GM12892 (cell line): ENCODE data around the gene CYREN.
"Not testable (repeated sequence)": the region's sequence is repeated elsewhere in the genome, so short reads cannot be mapped to it uniquely, and the experiment has no call there.

Experiments used
- DNase-seq: peaks from one replicate; pipeline ENCODE4 v3.0.0; 2011; ENCODE audit not compliant: insufficient read length
- FAIRE-seq: peaks from 2 replicates; lab custom pipeline; 2011; peaks lifted over from hg19 to GRCh38; lab: Jason Lieb, UNC
- POLR2A ChIP-seq: IDR thresholded peaks from 2 replicates; pipeline ENCODE4 v1.6.1; 2011; ENCODE audit warnings: low read depth, low read length, control low read depth
- POLR2AphosphoS5 ChIP-seq: IDR thresholded peaks from 2 replicates; pipeline ENCODE4 v1.6.1; 2011; ENCODE audit warnings: low read depth, low read length, control low read depth
- TAF1 ChIP-seq: IDR thresholded peaks from 2 replicates; pipeline ENCODE4 v1.6.1; 2011; ENCODE audit warnings: low read depth, mild to moderate bottlenecking, control low read depth, low read length, borderline replicate concordance

Gene CYREN

DNA sequence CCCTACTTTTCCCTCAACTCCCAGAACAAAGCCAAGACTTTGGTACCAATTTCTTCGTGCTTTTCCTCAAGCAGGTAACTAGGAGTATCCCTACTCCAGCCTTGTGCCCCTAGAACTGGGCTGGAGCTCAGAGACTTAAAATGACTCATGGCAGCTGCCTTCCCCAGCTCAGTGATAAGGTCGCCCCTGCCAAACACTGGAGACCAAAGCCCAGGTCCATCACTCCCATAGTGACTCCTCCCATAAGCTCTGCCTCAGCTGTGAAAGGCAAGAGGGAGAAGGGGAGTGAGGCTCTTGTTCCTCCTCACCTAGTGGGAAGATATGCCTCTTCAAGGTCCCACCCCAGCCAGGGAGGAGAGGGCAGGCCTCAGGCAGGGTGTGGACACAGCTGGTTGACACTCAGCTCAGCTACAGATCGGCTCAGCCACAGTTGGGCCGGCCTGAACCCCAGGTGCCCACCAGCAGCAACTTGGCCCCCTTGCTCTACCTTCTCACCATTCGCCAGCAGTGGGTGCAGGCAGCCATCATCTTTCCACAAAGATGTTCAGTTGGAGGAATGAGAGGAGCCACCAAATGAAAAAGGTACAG is 13.8 kb upstream of the CYREN start:
- TF ChIP-seq POLR2A (no peak; the same call in 1 of the 2 replicates), TAF1 (no peak), POLR2AphosphoS5 (no peak; the same call in 1 of the 2 replicates)
- FAIRE-seq (no peak), DNase-seq (no peak)

DNA sequence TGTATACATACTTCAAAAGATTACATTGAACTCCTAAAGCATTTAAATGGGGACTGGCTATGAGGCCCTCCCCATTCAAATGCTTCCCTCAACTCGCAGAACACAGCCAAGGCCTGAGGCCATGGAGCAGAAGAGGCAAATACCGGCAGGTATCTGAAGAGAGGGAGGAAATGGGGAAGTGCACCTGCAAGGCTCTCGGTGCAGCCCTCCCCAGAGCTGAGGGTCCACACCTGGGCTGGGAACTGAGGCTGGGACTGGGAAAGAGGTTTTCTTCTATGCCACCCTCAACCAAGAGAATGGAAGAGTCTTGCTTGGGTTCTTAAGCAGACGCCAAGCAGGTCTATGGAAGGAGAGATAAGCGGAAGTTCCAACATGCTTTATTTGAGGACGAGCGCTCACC is 13.0 kb upstream of the CYREN start:
- DNase-seq: no peak
- no peak for TF ChIP-seq POLR2AphosphoS5
- TF ChIP-seq POLR2A: no peak
- TF ChIP-seq TAF1: no peak
- FAIRE-seq: no peak

DNA sequence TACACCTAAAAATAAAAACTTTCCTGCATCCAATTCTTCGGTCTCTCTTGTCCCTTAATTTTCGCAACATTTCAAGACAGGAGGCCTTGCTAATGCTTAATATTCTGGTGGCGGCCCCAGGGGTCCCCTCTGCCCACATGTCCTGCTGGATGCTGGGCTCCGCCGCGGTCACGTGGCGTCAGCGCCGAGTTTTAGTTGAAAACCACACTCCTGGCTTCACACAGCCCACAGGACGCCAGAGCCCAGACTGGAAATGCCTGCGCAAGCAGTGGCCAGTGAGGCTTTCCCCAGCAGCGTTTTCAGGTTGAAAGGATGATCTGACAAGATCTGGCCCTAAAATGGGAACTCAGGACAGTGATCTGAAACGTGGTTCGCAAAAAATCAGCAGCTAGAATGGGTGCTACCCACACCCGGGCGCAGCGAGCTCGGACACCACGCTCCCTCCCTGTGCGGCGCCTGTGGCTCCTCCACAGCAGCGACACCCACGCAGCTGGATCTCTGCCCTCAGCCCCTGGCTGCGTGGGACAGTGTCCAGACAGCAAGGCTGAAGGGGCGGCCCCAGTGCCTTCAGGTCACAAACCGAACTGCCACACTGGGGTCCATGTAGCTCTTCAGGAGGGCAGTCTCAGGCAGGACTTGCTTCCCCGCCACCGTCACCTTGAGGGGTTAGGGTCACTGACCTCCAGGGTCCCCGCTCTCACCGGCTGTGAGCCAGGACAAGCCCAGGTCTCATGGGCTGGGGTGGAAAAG is 11.6 kb upstream of the CYREN start:
- no peak for FAIRE-seq
- TF ChIP-seq TAF1 (no peak), POLR2AphosphoS5 (no peak), POLR2A (no peak; the same call in 1 of the 2 replicates)

DNA sequence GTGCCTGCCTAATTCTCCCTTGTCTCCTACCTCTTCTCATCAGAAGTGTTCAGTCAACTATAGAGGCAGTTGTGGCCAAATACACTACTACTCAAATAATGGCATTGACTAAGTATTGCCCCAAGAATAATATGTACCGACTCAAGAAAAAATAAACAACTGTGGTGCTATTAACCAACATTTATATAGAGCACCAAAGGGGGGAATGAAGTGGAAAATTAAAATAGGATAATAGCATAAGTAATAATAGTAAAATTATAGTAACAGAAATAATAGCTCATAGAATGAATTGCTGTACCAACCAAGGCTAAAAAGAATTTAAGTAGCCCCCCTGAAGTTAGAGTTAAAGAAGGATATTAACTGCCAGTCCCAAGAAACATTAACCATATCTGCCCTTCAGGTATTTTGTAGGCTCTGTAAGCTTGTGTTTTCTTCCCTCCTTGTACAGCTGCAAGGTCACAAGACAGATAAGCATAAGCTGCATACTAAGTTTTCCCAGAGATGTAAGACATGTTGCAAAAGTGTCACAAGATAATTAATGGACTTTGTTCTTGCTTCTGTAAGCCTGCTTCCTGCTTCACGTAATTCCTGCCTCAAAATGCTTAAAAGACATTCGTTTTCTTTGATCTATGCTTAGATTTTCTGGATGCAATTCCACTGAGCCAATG is 10.9 kb upstream of the CYREN start:
- FAIRE-seq: no peak
- no peak for DNase-seq
- TF ChIP-seq POLR2A (no peak), POLR2AphosphoS5 (no peak), TAF1 (no peak)

More for the DNA sequence above, 11.6 kb upstream of the CYREN start:
- no peak for DNase-seq

DNA sequence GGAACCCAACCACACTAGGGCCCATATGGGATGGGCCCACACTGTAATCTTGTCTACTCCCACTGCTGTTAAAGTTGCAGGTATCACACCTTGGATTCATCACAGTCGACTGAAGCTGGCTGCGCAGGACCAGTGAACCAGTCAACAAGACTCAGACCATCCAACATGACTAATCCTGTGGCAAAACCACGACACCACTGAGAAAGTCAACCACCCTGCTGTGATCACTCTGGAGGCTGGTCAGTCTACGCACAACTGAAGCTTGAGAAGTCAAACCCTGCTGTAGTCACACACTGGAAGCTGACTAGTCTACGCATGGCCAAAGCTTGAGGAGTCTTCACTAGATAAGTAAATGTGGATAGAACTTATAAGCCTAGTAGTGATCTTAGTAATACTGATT is 9.6 kb upstream of the CYREN start:
- FAIRE-seq (no peak), DNase-seq (no peak)
- TF ChIP-seq POLR2AphosphoS5 (no peak), TAF1 (no peak), POLR2A (no peak)

DNA sequence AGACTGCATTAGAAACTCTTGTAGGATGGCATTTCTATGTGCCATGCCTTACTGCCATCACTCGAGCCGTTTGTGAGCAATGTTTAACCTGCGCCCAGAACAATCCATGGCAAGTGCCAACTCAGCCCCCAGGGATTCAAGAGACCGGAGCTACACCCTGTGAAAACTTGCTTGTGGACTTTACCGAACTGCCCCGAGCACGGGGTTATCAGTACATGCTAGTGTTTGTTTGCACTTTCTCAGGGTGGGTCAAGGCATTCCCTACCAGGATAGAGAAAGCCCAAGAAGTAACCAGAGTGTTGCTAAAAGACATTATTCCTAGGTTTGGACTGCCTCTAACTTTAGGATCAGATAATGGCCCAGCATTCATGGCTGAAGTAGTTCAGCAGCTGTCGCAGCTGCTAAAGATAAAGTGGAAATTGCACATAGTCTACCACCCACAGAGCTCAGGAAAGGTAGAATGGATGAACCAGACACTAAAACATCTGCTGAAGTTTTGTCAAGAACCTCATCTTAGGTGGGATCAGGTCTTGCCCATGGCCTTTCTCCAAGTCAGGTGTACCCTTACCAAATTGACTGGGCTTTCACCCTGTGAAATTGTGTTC is 8.9 kb upstream of the CYREN start:
- DNase-seq (no peak), FAIRE-seq (no peak)
- TF ChIP-seq TAF1: no peak
- no peak for TF ChIP-seq POLR2AphosphoS5
- TF ChIP-seq POLR2A: no peak

DNA sequence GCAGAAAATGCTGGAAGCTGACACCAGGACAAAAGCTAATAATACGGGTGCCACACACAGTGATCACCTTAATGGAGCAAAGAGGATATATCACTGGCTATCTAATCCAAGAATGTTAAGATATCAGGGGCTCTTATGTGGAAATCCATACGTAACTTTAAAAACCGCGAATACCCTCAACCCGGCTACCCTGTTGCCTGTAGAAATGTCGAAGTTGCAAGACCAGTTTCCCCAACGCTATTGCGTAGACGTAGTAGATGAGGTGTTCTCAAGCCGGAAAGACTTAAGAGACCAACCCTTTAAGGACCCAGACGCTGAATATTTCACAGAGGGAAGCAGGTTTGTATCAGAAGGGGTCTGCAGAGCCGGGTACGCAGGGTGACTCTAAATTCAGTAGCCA is 7.9 kb upstream of the CYREN start:
- FAIRE-seq (no peak), DNase-seq (no peak)
- TF ChIP-seq POLR2AphosphoS5 (no peak), TAF1 (no peak), POLR2A (no peak)

DNA sequence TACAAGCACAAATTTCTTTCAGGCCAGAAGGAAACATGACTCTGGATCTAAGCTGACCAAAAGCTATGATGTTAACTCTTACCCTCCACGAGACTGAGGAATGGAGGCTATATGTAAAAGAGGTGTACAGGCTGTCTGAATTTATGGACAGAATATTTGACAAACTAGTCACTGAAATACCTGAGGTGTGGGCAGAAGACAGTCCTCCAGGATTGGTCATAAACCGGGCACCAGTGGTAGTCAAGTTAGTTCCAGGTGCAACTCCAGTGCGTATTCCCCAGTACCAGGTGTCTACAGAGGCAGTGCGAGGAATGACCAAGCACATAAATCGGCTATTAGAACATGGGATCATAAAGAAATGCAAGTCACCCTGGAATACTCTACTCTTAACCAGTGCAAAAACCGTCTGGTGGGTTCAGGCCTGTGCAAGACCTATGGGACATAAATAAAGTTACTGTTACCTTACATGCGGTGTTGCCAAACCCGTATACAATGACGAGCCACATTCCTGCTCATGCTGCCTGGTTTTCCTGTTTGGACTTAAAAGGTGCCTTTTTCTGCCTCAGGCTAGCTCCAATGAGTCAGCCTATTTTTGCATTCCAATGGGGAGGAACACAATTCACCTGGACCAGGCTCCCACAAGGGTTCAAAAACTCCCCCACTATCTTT is 6.7 kb upstream of the CYREN start:
- no peak for TF ChIP-seq POLR2AphosphoS5
- TF ChIP-seq TAF1: no peak
- no peak for TF ChIP-seq POLR2A
- DNase-seq (no peak), FAIRE-seq (no peak)

DNA sequence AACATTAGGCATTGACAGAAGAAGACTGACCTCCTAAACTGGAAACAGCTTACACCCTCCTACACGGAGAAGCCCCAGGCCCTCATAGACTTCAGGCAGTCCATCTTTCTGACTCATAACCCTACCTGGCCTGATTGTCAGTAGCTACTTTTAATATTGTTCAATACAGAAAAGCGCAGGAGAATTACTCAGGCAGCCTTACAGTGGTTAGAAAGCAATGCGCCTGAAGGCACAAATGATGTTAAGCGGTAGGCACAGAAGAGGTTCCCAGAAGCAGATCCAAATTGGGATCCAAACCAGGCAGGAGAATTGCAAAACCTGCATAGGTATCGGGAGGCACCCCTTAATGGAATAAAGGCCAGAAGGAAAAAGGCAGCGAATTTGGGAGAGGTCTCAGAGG is 5.4 kb upstream of the CYREN start:
- DNase-seq: no peak
- FAIRE-seq: no peak

DNA sequence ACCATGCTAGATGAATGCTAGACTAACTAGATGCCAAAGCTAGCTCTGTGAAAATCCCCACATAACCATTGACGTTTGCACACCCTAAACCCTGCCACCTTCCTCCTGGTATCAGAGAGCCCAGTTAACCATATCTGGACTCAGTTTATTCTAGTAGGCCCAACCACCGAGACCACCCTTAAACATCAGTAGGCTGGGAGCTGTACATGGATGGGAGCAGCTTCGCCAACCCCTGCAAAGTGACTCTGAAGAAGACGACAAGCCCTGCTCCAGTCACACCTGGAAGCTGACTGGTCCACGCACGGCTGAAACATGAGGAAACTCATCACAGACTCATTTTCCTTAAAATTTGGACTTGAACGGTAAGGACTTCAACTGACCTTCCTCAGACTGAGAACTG is 4.4 kb upstream of the CYREN start:
- DNase-seq (no peak), FAIRE-seq (no peak)
- TF ChIP-seq POLR2A: no peak
- no peak for TF ChIP-seq TAF1
- no peak for TF ChIP-seq POLR2AphosphoS5

More for the DNA sequence above, 5.4 kb upstream of the CYREN start:
- TF ChIP-seq TAF1 (no peak), POLR2AphosphoS5 (no peak), POLR2A (no peak)

DNA sequence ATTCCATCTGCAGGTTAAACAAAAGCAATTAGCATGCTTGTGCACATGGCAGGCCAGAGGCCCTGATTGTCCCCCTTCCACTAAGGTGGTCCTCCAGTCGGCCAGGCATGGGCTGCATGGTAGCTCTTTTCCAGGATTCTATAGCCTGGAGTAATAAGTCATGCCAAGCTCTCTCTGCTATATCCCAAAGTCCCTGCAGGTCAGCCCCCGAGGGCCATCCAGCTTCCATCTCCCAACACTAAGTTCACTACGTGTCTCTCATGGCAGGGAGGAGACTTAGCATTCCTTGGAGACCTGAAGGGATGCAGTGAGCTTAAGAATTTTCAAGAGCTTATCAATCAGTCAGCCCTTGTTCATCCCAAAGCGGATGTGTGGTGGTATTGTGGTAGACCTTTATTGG is 3.4 kb upstream of the CYREN start:
- not testable (repeated sequence) for DNase-seq, FAIRE-seq
